ENCODE data around the gene TAMM41.

DNA sequence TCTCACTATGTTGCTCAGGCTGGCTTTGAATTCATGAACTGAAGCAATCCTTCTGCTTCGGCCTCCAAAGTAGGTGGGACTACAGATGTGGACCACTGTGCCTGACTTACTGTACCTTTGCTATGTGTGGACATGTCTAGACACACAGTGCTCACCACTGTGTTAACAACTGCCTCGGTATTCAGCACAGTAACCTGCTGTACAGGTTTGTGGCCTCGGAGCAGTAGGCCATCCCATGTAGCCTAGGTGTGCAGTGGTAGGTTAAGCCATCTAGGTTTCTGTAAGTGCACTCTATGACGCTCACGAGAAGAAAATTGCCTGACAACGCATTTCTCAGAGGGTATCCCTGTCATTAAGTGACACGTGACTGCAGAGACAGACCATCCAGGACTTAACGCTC is 70.3 kb downstream of the TAMM41 start:
- TF ChIP-seq, protein P1, sequence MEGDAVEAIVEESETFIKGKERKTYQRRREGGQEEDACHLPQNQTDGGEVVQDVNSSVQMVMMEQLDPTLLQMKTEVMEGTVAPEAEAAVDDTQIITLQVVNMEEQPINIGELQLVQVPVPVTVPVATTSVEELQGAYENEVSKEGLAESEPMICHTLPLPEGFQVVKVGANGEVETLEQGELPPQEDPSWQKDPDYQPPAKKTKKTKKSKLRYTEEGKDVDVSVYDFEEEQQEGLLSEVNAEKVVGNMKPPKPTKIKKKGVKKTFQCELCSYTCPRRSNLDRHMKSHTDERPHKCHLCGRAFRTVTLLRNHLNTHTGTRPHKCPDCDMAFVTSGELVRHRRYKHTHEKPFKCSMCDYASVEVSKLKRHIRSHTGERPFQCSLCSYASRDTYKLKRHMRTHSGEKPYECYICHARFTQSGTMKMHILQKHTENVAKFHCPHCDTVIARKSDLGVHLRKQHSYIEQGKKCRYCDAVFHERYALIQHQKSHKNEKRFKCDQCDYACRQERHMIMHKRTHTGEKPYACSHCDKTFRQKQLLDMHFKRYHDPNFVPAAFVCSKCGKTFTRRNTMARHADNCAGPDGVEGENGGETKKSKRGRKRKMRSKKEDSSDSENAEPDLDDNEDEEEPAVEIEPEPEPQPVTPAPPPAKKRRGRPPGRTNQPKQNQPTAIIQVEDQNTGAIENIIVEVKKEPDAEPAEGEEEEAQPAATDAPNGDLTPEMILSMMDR (IDR thresholded peaks at IDR 0.05; ENCODE audit: low read length) = no peak
- no peak for TF ChIP-seq EZH2 (IDR thresholded peaks at IDR 0.05; ENCODE audit: borderline replicate concordance, low read length)

Measured in OCI-LY1 (cell line).